ENCODE results near the gene SPATA7. TPM values are rescaled to one million over a fixed set of nuclear protein-coding genes. Genes with fewer than 3 reads are reported as not detected.
A peak's percentile ranks its signal among the peaks of the same experiment; 100 is the strongest.
"Not testable (repeated sequence)": the region's sequence is repeated elsewhere in the genome, so short reads cannot be mapped to it uniquely, and the experiment has no call there.

SPATA7 gene
- total RNA-seq, 3 donors from 2014 or later, result 6.7 to 15.9 (median 7.1) TPM

- DNase-seq (no peak), ATAC-seq (no peak)
- no peaks in the 10 kb centered on the region for H3K36me3 ChIP-seq (ENCODE audit: low read depth)
- TF ChIP-seq, protein P1, sequence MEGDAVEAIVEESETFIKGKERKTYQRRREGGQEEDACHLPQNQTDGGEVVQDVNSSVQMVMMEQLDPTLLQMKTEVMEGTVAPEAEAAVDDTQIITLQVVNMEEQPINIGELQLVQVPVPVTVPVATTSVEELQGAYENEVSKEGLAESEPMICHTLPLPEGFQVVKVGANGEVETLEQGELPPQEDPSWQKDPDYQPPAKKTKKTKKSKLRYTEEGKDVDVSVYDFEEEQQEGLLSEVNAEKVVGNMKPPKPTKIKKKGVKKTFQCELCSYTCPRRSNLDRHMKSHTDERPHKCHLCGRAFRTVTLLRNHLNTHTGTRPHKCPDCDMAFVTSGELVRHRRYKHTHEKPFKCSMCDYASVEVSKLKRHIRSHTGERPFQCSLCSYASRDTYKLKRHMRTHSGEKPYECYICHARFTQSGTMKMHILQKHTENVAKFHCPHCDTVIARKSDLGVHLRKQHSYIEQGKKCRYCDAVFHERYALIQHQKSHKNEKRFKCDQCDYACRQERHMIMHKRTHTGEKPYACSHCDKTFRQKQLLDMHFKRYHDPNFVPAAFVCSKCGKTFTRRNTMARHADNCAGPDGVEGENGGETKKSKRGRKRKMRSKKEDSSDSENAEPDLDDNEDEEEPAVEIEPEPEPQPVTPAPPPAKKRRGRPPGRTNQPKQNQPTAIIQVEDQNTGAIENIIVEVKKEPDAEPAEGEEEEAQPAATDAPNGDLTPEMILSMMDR (IDR thresholded peaks at IDR 0.05), result no peak
- no peaks in the 10 kb centered on the region for H3K9me3 ChIP-seq
- intact Hi-C loops (cut with DNase I, micrococcal nuclease), result no loop called here
- H3K4me3 ChIP-seq, result no peak overlapping the region
- no peaks in the 10 kb centered on the region for H3K4me1 ChIP-seq (ENCODE audit: low read depth)
Observed at GRCh38 chr14:88364710-88365413, 20.6 kb upstream of the SPATA7 start.

GRCh38 chr14:88369496-88369895 lies 16.0 kb upstream of the SPATA7 start:
- intact Hi-C loops (cut with DNase I, micrococcal nuclease), result no loop called here
- H3K36me3 ChIP-seq (ENCODE audit: low read depth), result no peaks in the 10 kb centered on the region
- no peak overlapping the region for H3K4me3 ChIP-seq
- H3K9me3 ChIP-seq, result peaks cover 2% of the 10 kb centered on the region
- H3K4me1 ChIP-seq (ENCODE audit: low read depth), result no peaks in the 10 kb centered on the region
- ATAC-seq (no peak), DNase-seq (no peak)
- TF ChIP-seq, protein P1 (IDR thresholded peaks at IDR 0.05), result no peak

DNA sequence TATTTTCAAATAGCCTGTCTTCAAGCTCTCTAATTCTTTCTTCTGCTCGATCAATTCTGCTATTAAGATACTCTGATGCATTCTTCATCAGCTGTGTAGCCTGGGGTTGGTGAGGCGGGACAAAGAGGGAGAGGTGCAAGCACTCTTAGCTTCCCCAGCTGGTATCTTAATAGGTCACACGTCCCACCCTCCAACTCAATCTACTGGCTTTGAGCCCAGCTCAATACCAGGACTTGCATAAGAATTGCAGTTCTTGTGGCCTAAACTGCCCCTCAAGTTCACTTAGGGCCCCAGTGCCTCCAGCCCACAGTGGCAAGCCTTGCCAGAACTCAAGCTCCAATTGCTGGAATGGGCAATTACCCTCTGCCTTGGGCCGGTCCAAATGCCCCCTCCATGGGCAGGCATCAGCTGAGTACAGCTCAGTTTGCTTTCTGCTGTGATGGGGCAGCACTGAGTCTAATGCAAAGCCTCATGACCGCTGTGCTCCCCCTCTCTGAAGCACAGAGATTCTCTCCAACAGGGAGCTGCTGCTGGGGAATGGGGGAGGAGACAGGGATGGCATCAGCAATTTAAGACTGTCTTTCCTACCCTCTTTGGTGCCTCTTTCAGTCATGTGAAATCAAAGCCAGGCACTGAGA lies 5.6 kb upstream of the SPATA7 start:
- intact Hi-C loops (cut with DNase I, micrococcal nuclease), result loop anchor here in 1 of 2 donors (10.0 kb wide), 1 partner anchor 195 kb away; no protein-coding TSS in a partner anchor
- Histone ChIP-seq H3K9me3 (no peaks in the 10 kb centered on the region), H3K36me3 (ENCODE audit: low read depth) (no peaks in the 10 kb centered on the region), H3K4me1 (ENCODE audit: low read depth) (no peaks in the 10 kb centered on the region), H3K4me3 (no peak overlapping the region)
- TF ChIP-seq, protein P1 (IDR thresholded peaks at IDR 0.05), result no peak
- ATAC-seq (no peak), DNase-seq (no peak)

- no peaks in the 10 kb centered on the region for H3K9me3 ChIP-seq
- no peaks in the 10 kb centered on the region for H3K4me1 ChIP-seq (ENCODE audit: low read depth)
- intact Hi-C loops (cut with DNase I, micrococcal nuclease), result loop anchor here in 1 of 2 donors (10.0 kb wide), 1 partner anchor 196 kb away; no protein-coding TSS in a partner anchor
- H3K4me3 ChIP-seq, result no peak overlapping the region
- TF ChIP-seq, protein P1 (IDR thresholded peaks at IDR 0.05), result no peak
- H3K36me3 ChIP-seq (ENCODE audit: low read depth), result no peaks in the 10 kb centered on the region
- DNase-seq (no peak), ATAC-seq (no peak)
Observed at GRCh38 chr14:88380405-88380804, 5.1 kb upstream of the SPATA7 start.

GRCh38 chr14:88381634-88382033 lies 3.8 kb upstream of the SPATA7 start:
- not testable (repeated sequence) for DNase-seq; H3K9me3 ChIP-seq; H3K36me3 ChIP-seq (ENCODE audit: low read depth); H3K4me1 ChIP-seq (ENCODE audit: low read depth); H3K4me3 ChIP-seq; ATAC-seq
- intact Hi-C loops (cut with DNase I, micrococcal nuclease), result loop anchor here in 1 of 2 donors (10.0 kb wide), 1 partner anchor 197 kb away; no protein-coding TSS in a partner anchor

DNA sequence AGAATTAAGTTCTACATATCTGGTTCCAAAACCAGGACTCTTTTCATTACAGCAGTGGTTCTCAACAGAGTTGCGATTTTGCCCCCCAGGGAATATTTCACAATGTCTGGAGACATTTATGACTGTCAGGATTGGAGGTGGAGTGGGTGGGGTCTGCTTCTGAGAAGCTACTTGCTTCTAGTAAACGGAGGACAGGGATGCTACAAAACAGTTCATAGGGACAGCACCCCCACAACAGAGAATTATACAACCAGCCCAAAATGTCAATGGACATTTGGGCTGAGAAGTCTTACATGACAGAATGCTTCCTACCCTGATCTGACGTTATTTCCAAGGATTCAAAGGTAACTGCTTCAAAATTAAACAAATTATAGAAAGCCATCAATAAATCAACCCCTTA lies 739 bp upstream of the SPATA7 start:
- intact Hi-C loops (cut with DNase I, micrococcal nuclease), result loop anchor here in 1 of 2 donors (10.0 kb wide), 1 partner anchor 200 kb away; no protein-coding TSS in a partner anchor
- DNase-seq (peak in 1 of 3 donors; percentile 21), ATAC-seq (no peak)
- Histone ChIP-seq H3K36me3 (ENCODE audit: low read depth) (no peaks in the 10 kb centered on the region), H3K9me3 (no peaks in the 10 kb centered on the region), H3K4me1 (ENCODE audit: low read depth) (no peaks in the 10 kb centered on the region), H3K4me3 (no peak overlapping the region)
- TF ChIP-seq, protein P1 (IDR thresholded peaks at IDR 0.05), result no peak
